Osteocyte (in vitro differentiated cells): ENCODE measurements around the gene RSL24D1. TPM values are rescaled to one million over a fixed set of nuclear protein-coding genes. Genes with fewer than 3 reads are reported as not detected.

Experiments used
- DNase-seq: peaks from one replicate; pipeline ENCODE4 v3.0.0; 2021; ENCODE audit warnings: mixed read lengths; ENCODE audit not compliant: unreplicated experiment; ENCODE audit errors: extremely low spot score
- H3K27ac Mint-ChIP-seq: one replicate; pipeline ENCODE4 v1.8.0; 2021; ENCODE audit warnings: mild to moderate bottlenecking, mixed read lengths; ENCODE audit not compliant: unreplicated experiment
- H3K27me3 Mint-ChIP-seq: one replicate; pipeline ENCODE4 v1.8.0; 2021; ENCODE audit warnings: mixed read lengths; ENCODE audit not compliant: unreplicated experiment
- H3K36me3 Mint-ChIP-seq: one replicate; pipeline ENCODE4 v1.8.0; 2021; ENCODE audit warnings: mixed read lengths; ENCODE audit not compliant: unreplicated experiment
- H3K4me1 Mint-ChIP-seq: one replicate; pipeline ENCODE4 v1.8.0; 2021; ENCODE audit warnings: mixed read lengths; ENCODE audit not compliant: unreplicated experiment
- H3K4me3 Mint-ChIP-seq: one replicate; pipeline ENCODE4 v1.8.0; 2021; ENCODE audit warnings: mild to moderate bottlenecking, moderate library complexity, mixed read lengths; ENCODE audit not compliant: unreplicated experiment
- H3K9me3 Mint-ChIP-seq: one replicate; pipeline ENCODE4 v1.8.0; 2021; ENCODE audit warnings: mixed read lengths; ENCODE audit not compliant: unreplicated experiment
- total RNA-seq: library from RNA; stranded (reverse); gene quantifications from 2 replicates; pipeline ENCODE4 v1.2.1, GENCODE V29; 2021
- TF ChIP-seq, protein P1 (sequence below): fragments of 200-600 bp; sonication (generic); IDR thresholded peaks from 2 replicates; pipeline ENCODE4 v1.5.0; 2021; ENCODE audit warnings: antibody characterized with exemption, mild to moderate bottlenecking, moderate library complexity

The RSL24D1 gene
- total RNA-seq, 1 donor from 2014 or later, result 76.2 TPM

- no peak for DNase-seq
- Mint-ChIP-seq H3K4me3 (no peak overlapping the region), H3K9me3 (no peaks in the 10 kb centered on the region), H3K27ac (no peak overlapping the region), H3K27me3 (no peaks in the 10 kb centered on the region), H3K4me1 (peaks cover 7% of the 10 kb centered on the region), H3K36me3 (peaks cover 5% of the 10 kb centered on the region)
- TF ChIP-seq, protein P1, sequence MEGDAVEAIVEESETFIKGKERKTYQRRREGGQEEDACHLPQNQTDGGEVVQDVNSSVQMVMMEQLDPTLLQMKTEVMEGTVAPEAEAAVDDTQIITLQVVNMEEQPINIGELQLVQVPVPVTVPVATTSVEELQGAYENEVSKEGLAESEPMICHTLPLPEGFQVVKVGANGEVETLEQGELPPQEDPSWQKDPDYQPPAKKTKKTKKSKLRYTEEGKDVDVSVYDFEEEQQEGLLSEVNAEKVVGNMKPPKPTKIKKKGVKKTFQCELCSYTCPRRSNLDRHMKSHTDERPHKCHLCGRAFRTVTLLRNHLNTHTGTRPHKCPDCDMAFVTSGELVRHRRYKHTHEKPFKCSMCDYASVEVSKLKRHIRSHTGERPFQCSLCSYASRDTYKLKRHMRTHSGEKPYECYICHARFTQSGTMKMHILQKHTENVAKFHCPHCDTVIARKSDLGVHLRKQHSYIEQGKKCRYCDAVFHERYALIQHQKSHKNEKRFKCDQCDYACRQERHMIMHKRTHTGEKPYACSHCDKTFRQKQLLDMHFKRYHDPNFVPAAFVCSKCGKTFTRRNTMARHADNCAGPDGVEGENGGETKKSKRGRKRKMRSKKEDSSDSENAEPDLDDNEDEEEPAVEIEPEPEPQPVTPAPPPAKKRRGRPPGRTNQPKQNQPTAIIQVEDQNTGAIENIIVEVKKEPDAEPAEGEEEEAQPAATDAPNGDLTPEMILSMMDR, result no peak
These were observed 28.2 kb upstream of the RSL24D1 start for GRCh38 chr15:55224892-55225291.

DNA sequence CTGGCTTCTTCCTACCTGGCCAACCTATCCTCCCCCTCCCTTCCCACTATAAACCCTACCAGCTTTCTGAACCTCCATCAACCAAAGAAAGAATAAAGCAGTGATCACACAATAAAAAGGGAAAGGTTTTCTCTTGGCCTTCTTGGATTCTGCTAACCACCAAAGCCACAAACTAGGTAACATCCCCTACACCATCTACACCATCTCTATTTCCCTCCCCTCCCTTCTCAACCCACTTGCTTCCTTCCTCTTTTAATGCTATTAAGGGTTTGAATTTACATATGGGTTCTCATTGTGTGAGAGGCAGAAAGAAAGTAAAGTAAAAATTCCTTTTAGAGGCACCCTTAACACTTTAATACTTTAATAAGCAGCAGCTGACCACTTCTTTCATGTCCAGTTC lies 25.8 kb upstream of the RSL24D1 start:
- no peak overlapping the region for H3K4me3 Mint-ChIP-seq
- TF ChIP-seq, protein P1, result no peak
- H3K4me1 Mint-ChIP-seq, result peaks cover 7% of the 10 kb centered on the region
- no peaks in the 10 kb centered on the region for H3K27me3 Mint-ChIP-seq
- no peaks in the 10 kb centered on the region for H3K9me3 Mint-ChIP-seq
- DNase-seq, result no peak
- H3K36me3 Mint-ChIP-seq, result peaks cover 4% of the 10 kb centered on the region
- no peak overlapping the region for H3K27ac Mint-ChIP-seq

DNA sequence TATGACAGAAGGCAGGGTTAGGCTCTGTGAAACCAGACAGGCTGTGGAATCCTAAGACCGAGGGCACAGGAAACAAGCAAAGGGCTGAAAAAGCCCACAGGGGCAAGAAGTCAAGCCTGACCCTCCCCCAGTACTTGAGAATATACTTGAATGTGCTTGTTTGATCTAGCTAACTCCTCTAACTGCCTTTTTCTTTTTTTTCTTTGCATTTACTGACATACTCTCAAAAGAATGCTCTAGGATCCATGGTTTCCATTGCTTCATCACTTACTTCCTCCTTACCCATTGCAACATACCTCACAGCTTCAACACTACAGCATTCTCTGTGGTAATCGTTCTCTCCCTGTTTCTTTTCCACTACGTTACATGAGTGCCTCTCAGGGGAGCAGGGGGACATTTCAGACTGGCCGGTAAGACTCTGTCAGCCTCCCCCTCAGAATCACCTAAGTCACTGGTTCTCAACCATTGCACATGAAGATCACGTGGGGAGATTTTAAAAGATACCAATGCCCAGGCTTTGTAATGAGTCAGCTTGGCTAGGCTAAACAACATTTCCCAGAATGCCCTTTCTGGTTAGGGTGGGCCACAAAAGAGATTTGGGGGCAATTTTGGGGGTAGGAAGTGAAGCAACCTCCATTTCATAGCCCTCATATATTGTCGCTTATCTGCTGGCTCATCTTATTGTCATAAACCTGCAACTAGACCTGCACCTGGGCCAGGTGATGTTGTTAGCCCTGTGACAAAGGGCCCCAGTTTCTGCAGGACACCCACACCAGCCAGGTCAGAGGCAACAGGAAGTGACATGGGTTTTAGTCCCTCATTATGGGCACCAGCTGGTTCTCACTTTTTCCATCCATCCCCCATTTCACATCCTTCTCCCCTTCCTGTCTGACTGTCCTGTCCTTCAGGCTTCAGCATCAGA lies 24.6 kb upstream of the RSL24D1 start:
- Mint-ChIP-seq H3K27ac (peak overlapping the region; percentile 74), H3K27me3 (no peaks in the 10 kb centered on the region), H3K4me3 (no peak overlapping the region), H3K4me1 (peaks cover 7% of the 10 kb centered on the region), H3K9me3 (no peaks in the 10 kb centered on the region), H3K36me3 (peaks cover 4% of the 10 kb centered on the region)
- DNase-seq, result no peak
- TF ChIP-seq, protein P1, result no peak

- peak overlapping the region; percentile 66 for H3K27ac Mint-ChIP-seq
- H3K4me1 Mint-ChIP-seq, result peaks cover 7% of the 10 kb centered on the region
- DNase-seq, result no peak
- no peaks in the 10 kb centered on the region for H3K9me3 Mint-ChIP-seq
- H3K36me3 Mint-ChIP-seq, result peaks cover 1% of the 10 kb centered on the region
- TF ChIP-seq, protein P1, result no peak
- no peak overlapping the region for H3K4me3 Mint-ChIP-seq
- H3K27me3 Mint-ChIP-seq, result no peaks in the 10 kb centered on the region
These were observed 23.9 kb upstream of the RSL24D1 start for GRCh38 chr15:55220606-55221005.

- Mint-ChIP-seq H3K4me1 (peaks cover 7% of the 10 kb centered on the region), H3K36me3 (no peaks in the 10 kb centered on the region), H3K4me3 (no peak overlapping the region), H3K9me3 (no peaks in the 10 kb centered on the region), H3K27me3 (no peaks in the 10 kb centered on the region), H3K27ac (no peak overlapping the region)
- DNase-seq, result no peak
- TF ChIP-seq, protein P1, result no peak
These were observed 21.3 kb upstream of the RSL24D1 start for GRCh38 chr15:55218056-55218455.
